IMR-90 (cell line): ENCODE measurements around the gene ACAD10. TPM values are rescaled to one million over a fixed set of nuclear protein-coding genes. Genes with fewer than 3 reads are reported as not detected.

Experiments used
- ATAC-seq: fragments of 200-7000 bp; cut with Tn5 transposase; 2 replicates; pipeline ENCODE4 v1.9.1; 2020; ENCODE audit warnings: low read depth, mild to moderate bottlenecking, moderate library complexity
- BruUV-seq: library from RNA; stranded (reverse); fragments of 400-500 nt; replicated peaks from 2 replicates; lab custom pipeline; 2021; lab: Mats Ljungman, UMichigan
- CTCF ChIA-PET: fragments of 300-600 bp; formaldehyde crosslinking; extraction: SDS; loops from one replicate; lab custom pipeline; 2021; ENCODE audit warnings: antibody characterized with exemption; lab: Yijun Ruan, JAX
- POLR2A ChIA-PET: fragments of 300-600 bp; sonication (Branson Sonifier 250); formaldehyde crosslinking; loops from one replicate; lab custom pipeline; 2022; ENCODE audit warnings: antibody characterized with exemption; ENCODE audit not compliant: unreplicated experiment; lab: Charles Lee
- DNase-seq: peaks from one replicate; pipeline ENCODE4 v3.0.0; 2013
- H2AFZ ChIP-seq: replicated peaks from 2 replicates; pipeline ENCODE3; 2013; ENCODE audit warnings: low read length, mild to moderate bottlenecking; ENCODE audit not compliant: poor library complexity
- H2AK5ac ChIP-seq: 2 replicates; pipeline ENCODE4 v1.6.1; 2013; ENCODE audit warnings: low read depth, low read length, inconsistent platforms
- H2AK9ac ChIP-seq: replicated peaks from 2 replicates; pipeline ENCODE3; 2013; ENCODE audit warnings: mild to moderate bottlenecking, low read depth, low read length, moderate library complexity; ENCODE audit not compliant: poor library complexity
- H2BK120ac ChIP-seq: 2 replicates; pipeline ENCODE4 v1.6.1; 2013; ENCODE audit warnings: low read depth, low read length, inconsistent platforms
- H2BK15ac ChIP-seq: 3 replicates; pipeline ENCODE4 v1.6.1; 2013; ENCODE audit warnings: low read depth, low read length, inconsistent platforms
- H2BK20ac ChIP-seq: 2 replicates; pipeline ENCODE4 v1.6.1; 2013; ENCODE audit warnings: low read depth, mild to moderate bottlenecking, inconsistent platforms, low read length, moderate library complexity
- H2BK5ac ChIP-seq: 2 replicates; pipeline ENCODE4 v1.6.1; 2013; ENCODE audit warnings: mild to moderate bottlenecking, low read depth, low read length, inconsistent platforms; ENCODE audit not compliant: poor library complexity, severe bottlenecking
- H3K14ac ChIP-seq: replicated peaks from 2 replicates; pipeline ENCODE4 v1.6.1; 2013; ENCODE audit warnings: low read depth, low read length, inconsistent platforms
- H3K18ac ChIP-seq: 2 replicates; pipeline ENCODE4 v1.6.1; 2013; ENCODE audit warnings: low read depth, low read length, control low read depth
- H3K23ac ChIP-seq: 2 replicates; pipeline ENCODE4 v1.6.1; 2013; ENCODE audit warnings: low read depth, low read length, inconsistent platforms
- H3K27ac ChIP-seq: 2 replicates; pipeline ENCODE4 v1.5.1; 2013; ENCODE audit warnings: mild to moderate bottlenecking, control low read depth, low read length; ENCODE audit not compliant: insufficient read depth
- H3K27me3 ChIP-seq: 2 replicates; pipeline ENCODE4 v1.6.1; 2013; ENCODE audit warnings: low read length; ENCODE audit not compliant: control insufficient read depth, insufficient read depth
- H3K36me3 ChIP-seq: 2 replicates; pipeline ENCODE4 v1.6.1; 2013; ENCODE audit warnings: low read length, mixed read lengths; ENCODE audit not compliant: control insufficient read depth, insufficient read depth
- H3K4ac ChIP-seq: 2 replicates; pipeline ENCODE4 v1.6.1; 2013; ENCODE audit warnings: low read depth, low read length, inconsistent platforms
- H3K4me1 ChIP-seq: 2 replicates; pipeline ENCODE4 v1.6.1; 2013; ENCODE audit warnings: low read length, mixed read lengths; ENCODE audit not compliant: control insufficient read depth, insufficient read depth
- H3K4me2 ChIP-seq: 2 replicates; pipeline ENCODE4 v1.6.1; 2013; ENCODE audit warnings: low read depth, mild to moderate bottlenecking, control low read depth, low read length, moderate library complexity
- H3K4me3 ChIP-seq: 2 replicates; pipeline ENCODE4 v1.5.1; 2013; ENCODE audit warnings: low read depth, mild to moderate bottlenecking, control low read depth, low read length, moderate library complexity; ENCODE audit not compliant: insufficient read depth
- H3K56ac ChIP-seq: 2 replicates; pipeline ENCODE4 v1.6.1; 2013; ENCODE audit warnings: low read length, inconsistent platforms; ENCODE audit not compliant: insufficient read depth; ENCODE audit errors: extremely low read depth
- H3K79me1 ChIP-seq, 2 experiments: 2 replicates each; pipeline ENCODE4 v1.6.1; 2013; ENCODE audit warnings: low read length in 2 of 2, inconsistent platforms in 1 of 2, low read depth in 1 of 2
- H3K9ac ChIP-seq: 2 replicates; pipeline ENCODE4 v1.6.1; 2013; ENCODE audit warnings: low read depth, low read length, control low read depth
- H3K9me1 ChIP-seq: 2 replicates; pipeline ENCODE4 v1.6.1; 2013; ENCODE audit warnings: low read length, inconsistent platforms; ENCODE audit not compliant: insufficient read depth
- H3K9me3 ChIP-seq: 2 replicates; pipeline ENCODE4 v1.6.1; 2013; ENCODE audit warnings: low read length; ENCODE audit not compliant: control insufficient read depth, insufficient read depth
- H4K20me1 ChIP-seq: 2 replicates; pipeline ENCODE4 v1.6.1; 2013; ENCODE audit warnings: low read length, inconsistent platforms; ENCODE audit not compliant: insufficient read depth
- H4K5ac ChIP-seq: 2 replicates; pipeline ENCODE4 v1.6.1; 2013; ENCODE audit warnings: mild to moderate bottlenecking, low read depth, low read length, control low read depth
- H4K8ac ChIP-seq, 2 experiments: 2 replicates each; pipeline ENCODE4 v1.6.1; 2013; ENCODE audit warnings: low read depth in 2 of 2, low read length in 2 of 2, control low read depth in 1 of 2, inconsistent platforms in 1 of 2
- H4K91ac ChIP-seq: 2 replicates; pipeline ENCODE4 v1.6.1; 2013; ENCODE audit warnings: low read depth, low read length, inconsistent platforms; ENCODE audit not compliant: insufficient read depth
- ELK1 ChIP-seq: fragments of 150-350 bp; IDR thresholded peaks from 2 replicates; pipeline ENCODE4 v1.6.1; 2016; ENCODE audit warnings: low read depth, mild to moderate bottlenecking, low read length, moderate library complexity, borderline replicate concordance
- NFE2L2 ChIP-seq: fragments of 150-350 bp; IDR thresholded peaks from 2 replicates; pipeline ENCODE4 v1.6.1; 2016; ENCODE audit warnings: low read depth, mild to moderate bottlenecking, low read length
- RCOR1 ChIP-seq: IDR thresholded peaks from 2 replicates; pipeline ENCODE4 v1.6.1; 2012; ENCODE audit warnings: mild to moderate bottlenecking, low read length, improper control_type of control experiment; ENCODE audit not compliant: insufficient replicate concordance
- WGBS, 2 experiments: methylation state at CpG; one replicate each; pipeline versions ENCODE4 v1.1.5 to v1.1.7; 2013; ENCODE audit warnings: missing lambda C conversion rate in 2 of 2; ENCODE audit not compliant: insufficient read length in 1 of 2; ENCODE audit errors: extremely low coverage in 2 of 2; 5-methylcytosine and 5-hydroxymethylcytosine counted together
- dilution Hi-C: fragments of 300-500 bp; cut with HindIII; formaldehyde crosslinking; loops from one replicate; pipeline ENCODE4 v1.14.3; 2018; ENCODE audit warnings: low sequenced_read_pairs; ENCODE audit not compliant: unreplicated experiment
- in situ Hi-C: fragments of 300-500 bp; cut with MboI; formaldehyde crosslinking; loops from 3 replicates; pipeline ENCODE4 v1.14.3; 2019; ENCODE audit warnings: low sequenced_read_pairs, inconsistent platforms, mixed read lengths
- intact Hi-C: fragments of 100-400 bp; cut with micrococcal nuclease; formaldehyde crosslinking; loops from 2 replicates; pipeline ENCODE4 v1.10.0; 2022
- polyA plus RNA-seq, 3 experiments: library from polyadenylated mRNA; depleted of rRNA; stranded (reverse); fragments of >200 nt; gene quantifications; 2 replicates each; pipeline ENCODE4 v1.2.3, GENCODE V29; 2012; ENCODE audit warnings: low replicate concordance in 1 of 3
- total RNA-seq: library from RNA; depleted of rRNA; stranded (reverse); fragments of >200 nt; gene quantifications from 2 replicates; pipeline ENCODE4 v1.2.3, GENCODE V29; 2012

ACAD10 gene
- total and polyA plus RNA-seq, 2 of the 4 experiments (the other 2 are of a cell fraction), result 12.4 to 21.0 TPM

GRCh38 chr12:111664961-111665865, 20.6 kb upstream of the ACAD10 start (continued):
- TF ChIP-seq NFE2L2, result no peak

DNA sequence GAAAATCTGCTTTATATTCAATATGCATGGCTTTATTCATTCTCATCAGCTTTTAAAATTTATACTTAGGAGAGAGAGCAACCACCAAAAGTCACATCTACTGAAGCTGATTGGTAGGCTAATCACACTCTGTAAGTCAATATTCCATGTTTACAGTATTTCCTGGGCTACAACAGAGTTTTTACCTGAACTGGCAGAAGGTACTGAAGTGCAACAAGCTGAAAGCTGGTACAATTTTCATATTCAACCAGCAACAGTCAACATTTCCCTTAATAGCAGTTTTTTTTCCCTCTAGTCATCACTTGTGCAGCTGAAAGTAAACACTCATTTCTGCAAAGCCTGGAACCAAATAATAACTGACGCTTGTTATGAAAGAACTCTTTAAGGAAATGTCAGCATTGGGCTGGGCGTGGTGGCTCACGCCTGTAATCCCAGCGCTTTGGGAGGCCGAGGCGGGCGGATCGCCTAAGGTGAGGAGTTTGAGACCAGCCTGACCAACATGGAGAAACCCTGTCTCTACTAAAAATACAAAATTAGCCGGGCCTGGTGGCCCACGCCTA, 13.0 kb upstream of the ACAD10 start:
- H3K79me1 ChIP-seq, result peaks cover 2 to 23% of the 10 kb centered on the region in 2 experiments
- ATAC-seq, result no peak
- no peaks in the 10 kb centered on the region for H3K9me3 ChIP-seq
- H2AK5ac ChIP-seq, result no peak overlapping the region
- H2BK15ac ChIP-seq, result no peak overlapping the region
- intact Hi-C loops (loop anchor here (5.0 to 10.0 kb wide), 3 partner anchors 118 to 276 kb away; no protein-coding TSS in a partner anchor), in situ Hi-C loops (no loop called here), dilution Hi-C loops (no loop called here)
- no peak overlapping the region for H4K91ac ChIP-seq
- H3K9ac ChIP-seq, result no peak overlapping the region
- H3K18ac ChIP-seq, result no peak overlapping the region
- DNase-seq, result no peak
- POLR2A ChIA-PET, result no interaction called here
- no TSS peak for BruUV-seq
- no peak overlapping the region for H3K4ac ChIP-seq
- no peaks in the 10 kb centered on the region for H3K9me1 ChIP-seq
- no CpG with 5 or more reads among the region's 10 CpGs for WGBS, 2 experiments
- H2AK9ac ChIP-seq, result no peak overlapping the region
- no peak overlapping the region for H2BK120ac ChIP-seq
- no peak overlapping the region for H3K56ac ChIP-seq
- no peak overlapping the region for H3K27ac ChIP-seq
- no peak overlapping the region for H2BK20ac ChIP-seq
- no peaks in the 10 kb centered on the region for H3K27me3 ChIP-seq
- 0 out of 2 replicates have a peak, but pooled peaks cover 4% of the 10 kb centered on the region for H4K20me1 ChIP-seq
- peaks cover 47% of the 10 kb centered on the region for H3K36me3 ChIP-seq
- H4K5ac ChIP-seq, result no peak overlapping the region
- no peak overlapping the region for H4K8ac ChIP-seq
- no peak overlapping the region for H3K23ac ChIP-seq
- H3K4me2 ChIP-seq, result no peak overlapping the region
- CTCF ChIA-PET, result interaction anchor here (1.0 to 2.5 kb wide), 4 partner anchors 9 to 276 kb away, joined by 3 to 16 read pairs (median 4); no protein-coding TSS in a partner anchor
- H3K4me1 ChIP-seq, result no peaks in the 10 kb centered on the region
- H3K14ac ChIP-seq, result no peak overlapping the region
- no peak overlapping the region for H3K4me3 ChIP-seq
- H2AFZ ChIP-seq, result no peak overlapping the region
- H2BK5ac ChIP-seq, result no peak overlapping the region
- TF ChIP-seq ELK1 (no peak), RCOR1 (no peak)
